SK-N-SH treated with all-trans-retinoic acid at 6 μM for 48 hours (cell line): ENCODE results near the gene TDRD7.

Source experiments
- ATAC-seq: fragments of 200-7000 bp; cut with Tn5 transposase; 3 replicates; pipeline ENCODE4 v1.9.1; 2020; ENCODE audit warnings: mild to moderate bottlenecking, moderate library complexity
- BACH2 ChIP-seq: fragments of 250-450 bp; sonication (Bioruptor Pico); IDR thresholded peaks from 2 replicates; pipeline ENCODE4 v1.9.0; 2021; ENCODE audit warnings: mild to moderate bottlenecking, borderline replicate concordance
- CSDC2 ChIP-seq: fragments of 250-450 bp; sonication (Bioruptor Pico); IDR thresholded peaks from 2 replicates; pipeline ENCODE4 v1.5.0; 2020; ENCODE audit warnings: mild to moderate bottlenecking, moderate library complexity
- ISL1 ChIP-seq: fragments of 250-450 bp; sonication (Bioruptor Pico); IDR thresholded peaks from 2 replicates; pipeline ENCODE4 v2.1.2; 2022; ENCODE audit warnings: mild to moderate bottlenecking, moderate library complexity
- OSR1 ChIP-seq: fragments of 250-450 bp; sonication (Bioruptor Pico); IDR thresholded peaks from 2 replicates; pipeline ENCODE4 v1.8.0; 2022; ENCODE audit warnings: moderate library complexity, mild to moderate bottlenecking, inconsistent platforms
- PPARA ChIP-seq: fragments of 250-450 bp; sonication (Bioruptor Pico); IDR thresholded peaks from 2 replicates; pipeline ENCODE4 v1.5.0; 2020; ENCODE audit warnings: mild to moderate bottlenecking, borderline replicate concordance
- RARB ChIP-seq: fragments of 250-450 bp; sonication (Bioruptor Pico); IDR thresholded peaks from 2 replicates; pipeline ENCODE4 v1.8.0; 2021; ENCODE audit warnings: mild to moderate bottlenecking, moderate library complexity
- SNAI2 ChIP-seq: fragments of 250-450 bp; sonication (Bioruptor Pico); IDR thresholded peaks from 2 replicates; pipeline ENCODE4 v1.5.0; 2020; ENCODE audit warnings: mild to moderate bottlenecking, moderate library complexity
- TOX ChIP-seq: fragments of 250-450 bp; sonication (Bioruptor Pico); IDR thresholded peaks from 2 replicates; pipeline ENCODE4 v1.8.0; 2021; ENCODE audit warnings: mild to moderate bottlenecking, moderate library complexity, borderline replicate concordance
- ZFP3 ChIP-seq: fragments of 250-450 bp; sonication (Bioruptor Pico); IDR thresholded peaks from 2 replicates; pipeline ENCODE4 v1.5.0; 2020; ENCODE audit warnings: mild to moderate bottlenecking, moderate library complexity
- ZFP30 ChIP-seq: fragments of 450-650 bp; formaldehyde crosslinking; IDR thresholded peaks from 2 replicates; pipeline ENCODE4 v1.5.0; 2022; ENCODE audit warnings: mild to moderate bottlenecking, moderate library complexity
- ZNF565 ChIP-seq: fragments of 450-650 bp; formaldehyde crosslinking; conservative IDR thresholded peaks from 2 replicates; pipeline ENCODE4 v1.5.0; 2020; ENCODE audit warnings: low read depth, mild to moderate bottlenecking, moderate library complexity
- ZNF8 ChIP-seq: fragments of 450-650 bp; formaldehyde crosslinking; IDR thresholded peaks from 2 replicates; pipeline ENCODE4 v1.5.0; 2020; ENCODE audit warnings: mild to moderate bottlenecking, moderate library complexity
- TF ChIP-seq, protein P1 (sequence below): fragments of 250-450 bp; sonication (Bioruptor Pico); IDR thresholded peaks from 2 replicates; pipeline ENCODE4 v1.8.0; 2021; ENCODE audit warnings: low read depth, mild to moderate bottlenecking, moderate library complexity, borderline replicate concordance
- TF ChIP-seq, protein P2 (sequence below): fragments of 250-450 bp; sonication (Bioruptor Pico); IDR thresholded peaks from 2 replicates; pipeline ENCODE4 v1.5.0; 2020; ENCODE audit warnings: mild to moderate bottlenecking, moderate library complexity
- TF ChIP-seq, protein P3 (sequence below): fragments of 250-450 bp; sonication (Bioruptor Pico); IDR thresholded peaks from 2 replicates; pipeline ENCODE4 v1.5.1; 2021; ENCODE audit warnings: mild to moderate bottlenecking, moderate library complexity
- TF ChIP-seq, protein P4 (sequence below): fragments of 250-450 bp; sonication (Bioruptor Pico); IDR thresholded peaks from 2 replicates; pipeline ENCODE4 v1.5.1; 2020; ENCODE audit warnings: low read depth, mild to moderate bottlenecking, moderate library complexity

The TDRD7 gene

DNA sequence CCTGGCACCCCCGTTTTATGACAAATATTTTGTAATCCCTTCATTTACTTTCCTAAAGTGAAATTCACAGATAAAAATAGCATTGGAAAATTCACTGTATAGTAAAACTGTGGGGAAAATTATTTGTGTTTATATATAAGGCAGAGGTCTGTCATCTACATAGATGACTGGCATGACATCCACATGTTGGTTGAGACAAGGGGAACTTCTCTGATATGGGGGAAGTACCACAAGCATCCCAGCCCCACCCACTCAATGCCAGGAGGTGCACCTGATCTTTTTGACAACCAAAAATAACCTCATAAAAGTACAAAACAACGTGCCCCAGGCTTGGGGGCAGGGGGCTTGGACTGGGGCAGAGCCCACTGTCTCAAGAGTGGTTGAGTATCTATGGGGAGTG is 6.3 kb upstream of the TDRD7 start:
- no peak for ATAC-seq

DNA sequence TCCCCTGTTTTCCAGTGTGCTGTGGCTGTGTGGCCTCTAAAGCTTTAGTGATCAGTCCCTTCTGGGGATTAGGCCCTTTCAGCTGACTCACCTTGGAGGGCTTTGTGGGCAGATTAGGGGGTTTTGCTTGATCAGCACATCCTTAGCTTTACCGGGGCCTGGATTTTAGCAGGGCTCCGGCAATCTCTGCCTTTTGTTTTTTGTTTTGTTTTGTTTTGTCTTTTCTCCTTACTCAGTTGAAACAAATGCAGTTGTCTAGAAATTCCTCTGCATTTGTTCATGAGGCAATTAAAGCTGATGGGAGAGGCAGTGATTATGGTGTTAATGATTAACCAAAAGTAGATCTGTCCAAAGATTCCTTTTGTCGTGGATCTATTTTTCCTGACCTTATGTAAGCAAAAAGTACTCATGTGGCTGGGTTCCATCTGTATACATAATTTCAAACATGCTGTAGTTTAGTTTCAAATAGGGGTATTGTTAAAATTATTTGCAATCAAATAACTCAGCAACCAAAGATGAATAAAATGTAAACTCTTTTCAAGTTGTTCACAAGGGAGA is 5.2 kb upstream of the TDRD7 start:
- ATAC-seq = no peak
- TF ChIP-seq, protein P1, sequence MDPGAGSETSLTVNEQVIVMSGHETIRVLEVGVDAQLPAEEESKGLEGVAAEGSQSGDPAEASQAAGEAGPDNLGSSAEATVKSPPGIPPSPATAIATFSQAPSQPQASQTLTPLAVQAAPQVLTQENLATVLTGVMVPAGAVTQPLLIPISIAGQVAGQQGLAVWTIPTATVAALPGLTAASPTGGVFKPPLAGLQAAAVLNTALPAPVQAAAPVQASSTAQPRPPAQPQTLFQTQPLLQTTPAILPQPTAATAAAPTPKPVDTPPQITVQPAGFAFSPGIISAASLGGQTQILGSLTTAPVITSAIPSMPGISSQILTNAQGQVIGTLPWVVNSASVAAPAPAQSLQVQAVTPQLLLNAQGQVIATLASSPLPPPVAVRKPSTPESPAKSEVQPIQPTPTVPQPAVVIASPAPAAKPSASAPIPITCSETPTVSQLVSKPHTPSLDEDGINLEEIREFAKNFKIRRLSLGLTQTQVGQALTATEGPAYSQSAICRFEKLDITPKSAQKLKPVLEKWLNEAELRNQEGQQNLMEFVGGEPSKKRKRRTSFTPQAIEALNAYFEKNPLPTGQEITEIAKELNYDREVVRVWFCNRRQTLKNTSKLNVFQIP (CRISPR knock-in tag) = no peak
- TF ChIP-seq, protein P2, sequence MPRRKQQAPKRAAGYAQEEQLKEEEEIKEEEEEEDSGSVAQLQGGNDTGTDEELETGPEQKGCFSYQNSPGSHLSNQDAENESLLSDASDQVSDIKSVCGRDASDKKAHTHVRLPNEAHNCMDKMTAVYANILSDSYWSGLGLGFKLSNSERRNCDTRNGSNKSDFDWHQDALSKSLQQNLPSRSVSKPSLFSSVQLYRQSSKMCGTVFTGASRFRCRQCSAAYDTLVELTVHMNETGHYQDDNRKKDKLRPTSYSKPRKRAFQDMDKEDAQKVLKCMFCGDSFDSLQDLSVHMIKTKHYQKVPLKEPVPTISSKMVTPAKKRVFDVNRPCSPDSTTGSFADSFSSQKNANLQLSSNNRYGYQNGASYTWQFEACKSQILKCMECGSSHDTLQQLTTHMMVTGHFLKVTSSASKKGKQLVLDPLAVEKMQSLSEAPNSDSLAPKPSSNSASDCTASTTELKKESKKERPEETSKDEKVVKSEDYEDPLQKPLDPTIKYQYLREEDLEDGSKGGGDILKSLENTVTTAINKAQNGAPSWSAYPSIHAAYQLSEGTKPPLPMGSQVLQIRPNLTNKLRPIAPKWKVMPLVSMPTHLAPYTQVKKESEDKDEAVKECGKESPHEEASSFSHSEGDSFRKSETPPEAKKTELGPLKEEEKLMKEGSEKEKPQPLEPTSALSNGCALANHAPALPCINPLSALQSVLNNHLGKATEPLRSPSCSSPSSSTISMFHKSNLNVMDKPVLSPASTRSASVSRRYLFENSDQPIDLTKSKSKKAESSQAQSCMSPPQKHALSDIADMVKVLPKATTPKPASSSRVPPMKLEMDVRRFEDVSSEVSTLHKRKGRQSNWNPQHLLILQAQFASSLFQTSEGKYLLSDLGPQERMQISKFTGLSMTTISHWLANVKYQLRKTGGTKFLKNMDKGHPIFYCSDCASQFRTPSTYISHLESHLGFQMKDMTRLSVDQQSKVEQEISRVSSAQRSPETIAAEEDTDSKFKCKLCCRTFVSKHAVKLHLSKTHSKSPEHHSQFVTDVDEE (CRISPR knock-in tag) = no peak
- no peak for TF ChIP-seq BACH2
- TF ChIP-seq, protein P3, sequence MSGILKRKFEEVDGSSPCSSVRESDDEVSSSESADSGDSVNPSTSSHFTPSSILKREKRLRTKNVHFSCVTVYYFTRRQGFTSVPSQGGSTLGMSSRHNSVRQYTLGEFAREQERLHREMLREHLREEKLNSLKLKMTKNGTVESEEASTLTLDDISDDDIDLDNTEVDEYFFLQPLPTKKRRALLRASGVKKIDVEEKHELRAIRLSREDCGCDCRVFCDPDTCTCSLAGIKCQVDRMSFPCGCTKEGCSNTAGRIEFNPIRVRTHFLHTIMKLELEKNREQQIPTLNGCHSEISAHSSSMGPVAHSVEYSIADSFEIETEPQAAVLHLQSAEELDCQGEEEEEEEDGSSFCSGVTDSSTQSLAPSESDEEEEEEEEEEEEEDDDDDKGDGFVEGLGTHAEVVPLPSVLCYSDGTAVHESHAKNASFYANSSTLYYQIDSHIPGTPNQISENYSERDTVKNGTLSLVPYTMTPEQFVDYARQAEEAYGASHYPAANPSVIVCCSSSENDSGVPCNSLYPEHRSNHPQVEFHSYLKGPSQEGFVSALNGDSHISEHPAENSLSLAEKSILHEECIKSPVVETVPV = no peak
- no peak for TF ChIP-seq SNAI2 (CRISPR knock-in tag)

More for the DNA sequence above, 6.3 kb upstream of the TDRD7 start:
- TF ChIP-seq, protein P2 (CRISPR knock-in tag) = no peak
- no peak for TF ChIP-seq ZFP3 (CRISPR knock-in tag)
- TF ChIP-seq ZFP30 (CRISPR knock-in tag) = no peak
- no peak for TF ChIP-seq OSR1 (CRISPR knock-in tag)
- TF ChIP-seq ZNF565 (CRISPR knock-in tag) = no peak
- TF ChIP-seq, protein P3 = no peak
- no peak for TF ChIP-seq ISL1 (CRISPR knock-in tag)
- no peak for TF ChIP-seq RARB (CRISPR knock-in tag)
- no peak for TF ChIP-seq ZNF8
- TF ChIP-seq SNAI2 (CRISPR knock-in tag) = no peak
- TF ChIP-seq, protein P4, sequence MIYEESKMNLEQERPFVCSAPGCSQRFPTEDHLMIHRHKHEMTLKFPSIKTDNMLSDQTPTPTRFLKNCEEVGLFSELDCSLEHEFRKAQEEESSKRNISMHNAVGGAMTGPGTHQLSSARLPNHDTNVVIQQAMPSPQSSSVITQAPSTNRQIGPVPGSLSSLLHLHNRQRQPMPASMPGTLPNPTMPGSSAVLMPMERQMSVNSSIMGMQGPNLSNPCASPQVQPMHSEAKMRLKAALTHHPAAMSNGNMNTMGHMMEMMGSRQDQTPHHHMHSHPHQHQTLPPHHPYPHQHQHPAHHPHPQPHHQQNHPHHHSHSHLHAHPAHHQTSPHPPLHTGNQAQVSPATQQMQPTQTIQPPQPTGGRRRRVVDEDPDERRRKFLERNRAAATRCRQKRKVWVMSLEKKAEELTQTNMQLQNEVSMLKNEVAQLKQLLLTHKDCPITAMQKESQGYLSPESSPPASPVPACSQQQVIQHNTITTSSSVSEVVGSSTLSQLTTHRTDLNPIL = no peak
- no peak for TF ChIP-seq PPARA (CRISPR knock-in tag)
- no peak for TF ChIP-seq TOX (CRISPR knock-in tag)

DNA sequence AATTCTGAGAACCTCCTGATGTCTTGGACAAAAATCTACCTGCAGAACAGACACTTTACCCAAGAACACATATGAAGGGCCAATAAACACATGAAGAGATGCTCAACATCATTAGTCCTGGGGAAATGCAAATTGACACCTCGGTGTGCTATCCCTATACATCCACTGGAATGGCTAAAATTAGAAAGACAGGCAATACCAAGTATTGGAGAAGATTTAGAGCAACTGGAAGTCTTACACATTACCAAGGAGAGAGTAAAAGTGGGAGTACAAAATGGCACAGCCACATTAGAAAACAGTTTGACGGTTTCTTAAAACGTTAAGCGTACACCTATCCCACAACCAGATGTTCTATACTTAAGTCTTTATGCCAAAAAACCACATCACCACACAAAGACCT is 3.3 kb upstream of the TDRD7 start:
- TF ChIP-seq, protein P2 (CRISPR knock-in tag) = no peak
- TF ChIP-seq CSDC2 (CRISPR knock-in tag) (no peak), OSR1 (CRISPR knock-in tag) (no peak)
- ATAC-seq = no peak
